H7 (cell line): ENCODE results near the gene CEL. TPM values are rescaled to one million over a fixed set of nuclear protein-coding genes. Genes with fewer than 3 reads are reported as not detected.
"Not testable (repeated sequence)": the region's sequence is repeated elsewhere in the genome, so short reads cannot be mapped to it uniquely, and the experiment has no call there.

ENCODE experiments used
- DNase-seq: peaks from one replicate; pipeline ENCODE4 v3.0.0; 2012
- H3K27me3 ChIP-seq: 2 replicates; pipeline ENCODE4 v1.6.0; 2011; ENCODE audit warnings: mild to moderate bottlenecking, low read length; ENCODE audit not compliant: control insufficient read depth, insufficient read depth
- H3K36me3 ChIP-seq: replicated peaks from 2 replicates; pipeline ENCODE4 v1.5.1; 2011; ENCODE audit warnings: low read length; ENCODE audit not compliant: control insufficient read depth, insufficient read depth
- H3K4me3 ChIP-seq: 2 replicates; pipeline ENCODE4 v1.5.1; 2011; ENCODE audit warnings: low read depth, mild to moderate bottlenecking, control low read depth, low read length, moderate library complexity; ENCODE audit not compliant: insufficient read depth
- total RNA-seq: library from RNA; depleted of rRNA; stranded (reverse); fragments of >200 nt; shearing (Covaris generic); gene quantifications from 2 replicates; pipeline ENCODE4 v1.2.3, GENCODE V29; 2014

The CEL gene
- total RNA-seq, 1 experiment from 2014 or later = 0.87 TPM

DNA sequence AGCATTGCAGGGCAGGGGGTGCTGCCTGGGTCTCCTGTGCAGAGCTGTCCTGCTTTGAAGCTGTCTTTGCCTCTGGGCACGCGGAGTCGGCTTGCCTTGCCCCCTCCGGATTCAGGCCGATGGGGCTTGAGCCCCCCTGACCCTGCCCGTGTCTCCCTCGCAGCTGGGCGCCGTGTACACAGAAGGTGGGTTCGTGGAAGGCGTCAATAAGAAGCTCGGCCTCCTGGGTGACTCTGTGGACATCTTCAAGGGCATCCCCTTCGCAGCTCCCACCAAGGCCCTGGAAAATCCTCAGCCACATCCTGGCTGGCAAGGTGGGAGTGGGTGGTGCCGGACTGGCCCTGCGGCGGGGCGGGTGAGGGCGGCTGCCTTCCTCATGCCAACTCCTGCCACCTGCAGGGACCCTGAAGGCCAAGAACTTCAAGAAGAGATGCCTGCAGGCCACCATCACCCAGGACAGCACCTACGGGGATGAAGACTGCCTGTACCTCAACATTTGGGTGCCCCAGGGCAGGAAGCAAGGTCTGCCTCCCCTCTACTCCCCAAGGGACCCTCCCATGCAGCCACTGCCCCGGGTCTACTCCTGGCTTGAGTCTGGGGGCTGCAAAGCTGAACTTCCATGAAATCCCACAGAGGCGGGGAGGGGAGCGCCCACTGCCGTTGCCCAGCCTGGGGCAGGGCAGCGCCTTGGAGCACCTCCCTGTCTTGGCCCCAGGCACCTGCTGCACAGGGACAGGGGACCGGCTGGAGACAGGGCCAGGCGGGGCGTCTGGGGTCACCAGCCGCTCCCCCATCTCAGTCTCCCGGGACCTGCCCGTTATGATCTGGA is 2.7 kb downstream of the CEL start:
- Histone ChIP-seq H3K27me3 (no peaks in the 10 kb centered on the region), H3K4me3 (no peak overlapping the region), H3K36me3 (no peaks in the 10 kb centered on the region; the same call in 1 of the 2 replicates)
- peak; percentile 42 for DNase-seq

DNA sequence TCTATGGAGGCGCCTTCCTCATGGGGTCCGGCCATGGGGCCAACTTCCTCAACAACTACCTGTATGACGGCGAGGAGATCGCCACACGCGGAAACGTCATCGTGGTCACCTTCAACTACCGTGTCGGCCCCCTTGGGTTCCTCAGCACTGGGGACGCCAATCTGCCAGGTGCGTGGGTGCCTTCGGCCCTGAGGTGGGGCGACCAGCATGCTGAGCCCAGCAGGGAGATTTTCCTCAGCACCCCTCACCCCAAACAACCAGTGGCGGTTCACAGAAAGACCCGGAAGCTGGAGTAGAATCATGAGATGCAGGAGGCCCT is 3.2 kb downstream of the CEL start:
- H3K36me3 ChIP-seq = no peaks in the 10 kb centered on the region; the same call in 1 of the 2 replicates
- H3K4me3 ChIP-seq = no peak overlapping the region
- DNase-seq = peak; percentile 29

DNA sequence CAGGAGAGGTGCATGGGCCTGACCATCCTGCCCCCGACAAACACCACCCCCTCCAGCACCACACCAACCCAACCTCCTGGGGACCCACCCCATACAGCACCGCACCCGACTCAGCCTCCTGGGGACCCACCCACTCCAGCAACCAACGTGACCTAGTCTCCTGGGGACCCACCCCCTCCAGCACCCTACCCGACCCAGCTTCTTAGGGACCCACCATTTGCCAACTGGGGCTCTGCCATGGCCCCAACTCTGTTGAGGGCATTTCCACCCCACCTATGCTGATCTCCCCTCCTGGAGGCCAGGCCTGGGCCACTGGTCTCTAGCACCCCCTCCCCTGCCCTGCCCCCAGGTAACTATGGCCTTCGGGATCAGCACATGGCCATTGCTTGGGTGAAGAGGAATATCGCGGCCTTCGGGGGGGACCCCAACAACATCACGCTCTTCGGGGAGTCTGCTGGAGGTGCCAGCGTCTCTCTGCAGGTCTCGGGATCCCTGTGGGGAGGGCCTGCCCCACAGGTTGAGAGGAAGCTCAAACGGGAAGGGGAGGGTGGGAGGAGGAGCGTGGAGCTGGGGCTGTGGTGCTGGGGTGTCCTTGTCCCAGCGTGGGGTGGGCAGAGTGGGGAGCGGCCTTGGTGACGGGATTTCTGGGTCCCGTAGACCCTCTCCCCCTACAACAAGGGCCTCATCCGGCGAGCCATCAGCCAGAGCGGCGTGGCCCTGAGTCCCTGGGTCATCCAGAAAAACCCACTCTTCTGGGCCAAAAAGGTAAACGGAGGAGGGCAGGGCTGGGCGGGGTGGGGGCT is 4.6 kb downstream of the CEL start:
- H3K27me3 ChIP-seq = no peaks in the 10 kb centered on the region

More for the DNA sequence above, 3.2 kb downstream of the CEL start:
- H3K27me3 ChIP-seq = no peaks in the 10 kb centered on the region

DNA sequence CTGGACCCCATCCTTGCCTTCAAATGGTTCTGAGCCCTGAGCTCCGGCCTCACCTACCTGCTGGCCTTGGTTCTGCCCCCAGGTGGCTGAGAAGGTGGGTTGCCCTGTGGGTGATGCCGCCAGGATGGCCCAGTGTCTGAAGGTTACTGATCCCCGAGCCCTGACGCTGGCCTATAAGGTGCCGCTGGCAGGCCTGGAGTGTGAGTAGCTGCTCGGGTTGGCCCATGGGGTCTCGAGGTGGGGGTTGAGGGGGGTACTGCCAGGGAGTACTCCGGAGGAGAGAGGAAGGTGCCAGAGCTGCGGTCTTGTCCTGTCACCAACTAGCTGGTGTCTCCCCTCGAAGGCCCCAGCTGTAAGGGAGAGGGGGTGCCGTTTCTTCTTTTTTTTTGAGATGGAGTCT is 5.2 kb downstream of the CEL start:
- Histone ChIP-seq H3K4me3 (no peak overlapping the region), H3K36me3 (no peaks in the 10 kb centered on the region; the same call in 1 of the 2 replicates), H3K27me3 (no peaks in the 10 kb centered on the region)
- DNase-seq = no peak

More for the DNA sequence above, 4.6 kb downstream of the CEL start:
- no peak overlapping the region for H3K4me3 ChIP-seq
- DNase-seq = no peak
- H3K36me3 ChIP-seq = no peaks in the 10 kb centered on the region; the same call in 1 of the 2 replicates

DNA sequence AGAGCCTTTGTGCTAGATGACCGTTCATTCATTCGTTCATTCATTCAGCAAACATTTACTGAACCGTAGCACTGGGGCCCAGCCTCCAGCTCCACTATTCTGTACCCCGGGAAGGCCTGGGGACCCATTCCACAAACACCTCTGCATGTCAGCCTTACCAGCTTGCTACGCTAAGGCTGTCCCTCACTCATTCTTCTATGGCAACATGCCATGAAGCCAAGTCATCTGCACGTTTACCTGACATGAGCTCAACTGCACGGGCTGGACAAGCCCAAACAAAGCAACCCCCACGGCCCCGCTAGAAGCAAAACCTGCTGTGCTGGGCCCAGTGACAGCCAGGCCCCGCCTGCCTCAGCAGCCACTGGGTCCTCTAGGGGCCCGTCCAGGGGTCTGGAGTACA is 6.0 kb downstream of the CEL start:
- Histone ChIP-seq H3K4me3 (no peak overlapping the region), H3K36me3 (no peaks in the 10 kb centered on the region; the same call in 1 of the 2 replicates), H3K27me3 (no peaks in the 10 kb centered on the region)
- no peak for DNase-seq

DNA sequence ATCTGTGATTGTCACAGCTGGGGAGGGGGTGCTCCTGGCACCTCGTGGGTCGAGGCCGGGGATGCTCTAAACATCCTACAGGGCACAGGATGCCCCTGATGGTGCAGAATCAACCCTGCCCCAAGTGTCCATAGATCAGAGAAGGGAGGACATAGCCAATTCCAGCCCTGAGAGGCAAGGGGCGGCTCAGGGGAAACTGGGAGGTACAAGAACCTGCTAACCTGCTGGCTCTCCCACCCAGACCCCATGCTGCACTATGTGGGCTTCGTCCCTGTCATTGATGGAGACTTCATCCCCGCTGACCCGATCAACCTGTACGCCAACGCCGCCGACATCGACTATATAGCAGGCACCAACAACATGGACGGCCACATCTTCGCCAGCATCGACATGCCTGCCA is 6.7 kb downstream of the CEL start:
- H3K4me3 ChIP-seq, H3K27me3 ChIP-seq, DNase-seq, H3K36me3 ChIP-seq: not testable (repeated sequence)

DNA sequence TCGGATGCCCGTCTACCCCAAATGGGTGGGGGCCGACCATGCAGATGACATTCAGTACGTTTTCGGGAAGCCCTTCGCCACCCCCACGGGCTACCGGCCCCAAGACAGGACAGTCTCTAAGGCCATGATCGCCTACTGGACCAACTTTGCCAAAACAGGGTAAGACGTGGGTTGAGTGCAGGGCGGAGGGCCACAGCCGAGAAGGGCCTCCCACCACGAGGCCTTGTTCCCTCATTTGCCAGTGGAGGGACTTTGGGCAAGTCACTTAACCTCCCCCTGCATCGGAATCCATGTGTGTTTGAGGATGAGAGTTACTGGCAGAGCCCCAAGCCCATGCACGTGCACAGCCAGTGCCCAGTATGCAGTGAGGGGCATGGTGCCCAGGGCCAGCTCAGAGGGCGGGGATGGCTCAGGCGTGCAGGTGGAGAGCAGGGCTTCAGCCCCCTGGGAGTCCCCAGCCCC is 8.8 kb downstream of the CEL start:
- DNase-seq, H3K4me3 ChIP-seq, H3K27me3 ChIP-seq, H3K36me3 ChIP-seq: not testable (repeated sequence)

DNA sequence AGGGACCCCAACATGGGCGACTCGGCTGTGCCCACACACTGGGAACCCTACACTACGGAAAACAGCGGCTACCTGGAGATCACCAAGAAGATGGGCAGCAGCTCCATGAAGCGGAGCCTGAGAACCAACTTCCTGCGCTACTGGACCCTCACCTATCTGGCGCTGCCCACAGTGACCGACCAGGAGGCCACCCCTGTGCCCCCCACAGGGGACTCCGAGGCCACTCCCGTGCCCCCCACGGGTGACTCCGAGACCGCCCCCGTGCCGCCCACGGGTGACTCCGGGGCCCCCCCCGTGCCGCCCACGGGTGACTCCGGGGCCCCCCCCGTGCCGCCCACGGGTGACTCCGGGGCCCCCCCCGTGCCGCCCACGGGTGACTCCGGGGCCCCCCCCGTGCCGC is 9.2 kb downstream of the CEL start:
- not testable (repeated sequence) for H3K4me3 ChIP-seq, DNase-seq, H3K27me3 ChIP-seq, H3K36me3 ChIP-seq

DNA sequence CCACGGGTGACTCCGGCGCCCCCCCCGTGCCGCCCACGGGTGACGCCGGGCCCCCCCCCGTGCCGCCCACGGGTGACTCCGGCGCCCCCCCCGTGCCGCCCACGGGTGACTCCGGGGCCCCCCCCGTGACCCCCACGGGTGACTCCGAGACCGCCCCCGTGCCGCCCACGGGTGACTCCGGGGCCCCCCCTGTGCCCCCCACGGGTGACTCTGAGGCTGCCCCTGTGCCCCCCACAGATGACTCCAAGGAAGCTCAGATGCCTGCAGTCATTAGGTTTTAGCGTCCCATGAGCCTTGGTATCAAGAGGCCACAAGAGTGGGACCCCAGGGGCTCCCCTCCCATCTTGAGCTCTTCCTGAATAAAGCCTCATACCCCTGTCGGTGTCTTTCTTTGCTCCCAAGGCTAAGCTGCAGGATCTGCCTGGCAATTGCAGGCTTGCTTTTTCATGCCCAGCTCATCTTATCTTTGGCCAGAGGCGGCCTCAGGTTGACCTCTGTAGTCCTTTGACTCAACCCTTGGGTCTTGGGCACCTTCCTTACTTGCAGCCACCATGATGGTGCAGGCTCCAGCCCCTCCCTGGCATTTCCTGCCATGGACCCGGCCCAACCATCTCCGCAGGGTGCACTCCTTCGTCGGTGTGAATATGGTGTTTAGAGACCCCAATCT is 9.8 kb downstream of the CEL start:
- peak; percentile 47 for DNase-seq

DNA sequence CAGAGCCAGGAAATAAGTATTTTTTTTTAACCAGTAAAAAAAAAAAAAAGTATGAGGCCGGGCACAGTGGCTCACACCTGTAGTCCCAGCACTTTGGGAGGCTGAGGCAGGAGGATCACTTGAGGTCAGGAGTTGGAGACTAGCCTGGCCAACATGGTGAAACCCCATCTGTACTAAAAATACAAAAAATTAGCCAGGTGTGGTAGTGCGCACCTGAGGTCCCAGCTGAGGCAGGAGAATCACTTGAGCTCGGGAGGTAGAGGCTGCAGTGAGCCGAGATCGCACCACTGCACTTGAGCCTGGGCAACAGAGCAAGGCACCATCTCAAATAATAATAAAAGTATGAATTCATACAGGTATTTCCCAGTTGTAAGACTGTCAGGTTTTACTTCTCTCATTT is 10.4 kb downstream of the CEL start:
- not testable (repeated sequence) for H3K4me3 ChIP-seq, DNase-seq, H3K27me3 ChIP-seq, H3K36me3 ChIP-seq

More for the DNA sequence above, 9.8 kb downstream of the CEL start:
- no peak overlapping the region for H3K4me3 ChIP-seq
- no peaks in the 10 kb centered on the region for H3K27me3 ChIP-seq
- no peaks in the 10 kb centered on the region for H3K36me3 ChIP-seq

DNA sequence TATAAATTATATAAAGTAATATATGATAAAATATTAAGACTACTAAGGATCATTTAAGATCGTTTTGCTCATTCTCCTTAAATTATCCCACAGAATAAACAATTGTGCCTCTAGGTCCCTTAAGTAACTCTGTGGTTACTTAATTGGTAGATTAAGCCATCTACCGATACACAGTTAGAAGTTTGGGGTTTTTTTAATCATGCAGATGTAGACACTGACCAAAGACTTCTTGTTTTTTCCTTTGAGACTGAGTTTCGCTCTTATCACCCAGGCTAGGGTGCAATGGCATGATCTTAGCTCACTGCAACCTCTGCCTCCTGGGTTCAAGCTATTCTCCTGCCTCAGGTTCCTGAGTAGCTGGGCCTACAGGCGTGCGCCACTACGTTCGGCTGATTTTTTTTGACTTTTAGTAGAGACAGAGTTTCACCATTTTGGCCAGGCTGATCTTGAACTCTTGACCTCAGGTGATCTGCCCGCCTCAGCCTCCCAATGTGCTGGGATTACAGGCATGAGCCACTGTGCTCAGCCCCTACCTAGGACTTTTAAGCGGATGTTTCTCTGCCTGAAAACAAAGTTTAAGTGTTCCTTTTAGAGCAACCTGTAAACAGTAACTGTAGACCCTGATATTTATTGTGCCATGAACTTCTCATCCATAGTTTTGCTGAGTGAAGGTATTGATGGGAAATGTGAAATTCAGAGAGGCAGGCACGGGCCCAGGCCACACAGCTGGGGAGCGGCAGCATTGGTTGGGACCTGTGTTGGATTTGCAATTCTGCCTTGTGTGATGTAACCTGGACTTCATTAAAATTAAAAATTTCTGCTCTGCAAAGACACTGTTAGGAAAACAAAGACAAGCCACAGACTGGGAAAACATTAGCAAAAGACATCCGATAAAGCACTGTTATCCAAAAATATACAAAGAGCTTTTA is 11.6 kb downstream of the CEL start:
- H3K36me3 ChIP-seq = no peaks in the 10 kb centered on the region
- no peak overlapping the region for H3K4me3 ChIP-seq
- no peaks in the 10 kb centered on the region for H3K27me3 ChIP-seq
- no peak for DNase-seq

DNA sequence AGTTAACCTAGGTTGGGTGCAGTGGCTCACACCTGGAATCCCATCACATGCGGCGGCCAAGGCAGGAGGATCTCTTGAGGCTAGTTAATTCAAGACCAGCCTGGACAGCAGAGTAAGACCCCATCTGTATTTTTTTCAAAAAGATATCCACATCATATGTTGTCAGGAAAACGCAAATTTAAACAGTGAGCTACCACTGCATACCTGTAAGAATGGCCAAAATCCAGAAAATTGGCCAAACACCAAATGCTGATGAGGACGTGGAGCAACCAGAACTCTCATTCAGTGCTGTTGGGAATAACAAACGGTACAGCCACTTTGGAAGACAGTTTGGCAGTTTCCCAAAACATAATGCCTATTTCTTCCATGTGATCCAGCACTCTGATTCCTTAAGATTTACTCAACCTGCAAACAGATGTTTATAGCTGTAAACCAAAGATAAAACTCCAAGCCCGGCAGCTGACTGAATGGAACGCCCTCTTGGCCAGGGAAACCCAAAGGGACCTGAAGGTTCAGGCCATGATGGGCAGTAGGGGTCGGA is 12.4 kb downstream of the CEL start:
- no peak overlapping the region for H3K4me3 ChIP-seq
- DNase-seq = no peak
- no peaks in the 10 kb centered on the region for H3K27me3 ChIP-seq
- H3K36me3 ChIP-seq = no peaks in the 10 kb centered on the region

DNA sequence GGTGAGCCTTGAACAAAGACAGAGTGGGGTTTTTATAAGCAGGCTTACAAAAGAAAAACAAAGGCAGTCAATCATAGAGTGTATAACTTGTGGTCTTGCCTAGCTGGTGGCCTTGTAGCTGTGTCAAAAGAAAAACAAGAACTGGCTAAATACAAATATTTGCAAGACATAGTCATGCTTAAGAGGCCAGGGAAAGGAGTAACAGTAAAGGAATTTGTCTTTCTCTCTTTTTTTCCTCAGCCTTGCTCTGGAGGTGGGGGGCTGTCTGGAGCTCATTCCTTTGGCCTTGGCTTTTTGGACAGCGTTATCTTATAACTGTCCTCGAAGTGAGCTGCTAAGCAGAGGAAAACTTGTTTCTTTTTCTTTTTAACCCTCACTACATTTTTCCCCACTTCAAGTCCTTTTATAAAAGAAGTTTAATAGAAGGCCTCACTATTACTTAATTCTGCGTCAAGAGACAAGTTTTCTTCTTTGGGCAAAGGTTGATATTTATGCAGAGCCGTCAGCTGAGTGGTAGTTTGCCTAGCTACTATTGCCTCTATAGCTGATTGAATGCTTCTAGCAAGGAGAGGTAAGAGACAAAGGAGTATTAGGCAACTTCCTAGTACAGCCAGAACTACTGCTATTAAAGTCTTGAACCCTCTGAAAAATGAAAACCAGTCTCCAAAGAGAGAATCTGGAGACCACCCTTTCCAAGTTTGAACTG is 14.3 kb downstream of the CEL start:
- no peak for DNase-seq
- Histone ChIP-seq H3K4me3 (no peak overlapping the region), H3K27me3 (no peaks in the 10 kb centered on the region), H3K36me3 (no peaks in the 10 kb centered on the region)
